Loucy (cell line): ENCODE data around the gene PALLD.
"Not testable (repeated sequence)": the region's sequence is repeated elsewhere in the genome, so short reads cannot be mapped to it uniquely, and the experiment has no call there.

ENCODE experiments used
- CTCF ChIP-seq: fragments of 200-600 bp; sonication (generic); conservative IDR thresholded peaks from 2 replicates; pipeline ENCODE4 v1.5.1; 2014; ENCODE audit warnings: mild to moderate bottlenecking, antibody characterized with exemption, low read length
- EZH2phosphoT487 ChIP-seq: fragments of 200-600 bp; IDR thresholded peaks from 2 replicates; pipeline ENCODE4 v1.6.1; 2018; ENCODE audit warnings: antibody characterized with exemption, mild to moderate bottlenecking, moderate library complexity, borderline replicate concordance

DNA sequence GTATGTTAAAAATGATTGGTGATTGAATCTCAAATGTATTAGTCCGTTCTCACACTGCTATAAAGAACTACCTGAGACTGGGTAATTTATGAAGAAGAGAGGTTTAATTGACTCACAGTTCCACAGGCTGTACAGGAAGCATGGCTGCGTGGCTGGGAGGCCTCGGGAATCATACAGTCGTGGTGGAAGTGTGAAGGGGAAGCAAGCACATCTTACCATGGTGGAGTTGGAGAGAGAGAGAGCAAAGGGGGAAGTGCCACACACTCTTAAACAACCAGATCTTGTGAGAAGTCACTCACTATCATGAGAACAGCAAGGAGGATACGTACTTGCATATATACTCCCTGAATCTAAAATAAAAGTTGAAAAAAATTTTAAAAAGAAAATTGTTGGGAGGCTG is 306.2 kb downstream of the PALLD start:
- TF ChIP-seq CTCF, EZH2phosphoT487: not testable (repeated sequence)
